Mesothelial cell of epicardium (in vitro differentiated cells): ENCODE results near the gene EPHA4. TPM values are rescaled to one million over a fixed set of nuclear protein-coding genes. Genes with fewer than 3 reads are reported as not detected.

ENCODE experiments used
- DNase-seq, 2 experiments: peaks; one replicate each; pipeline ENCODE4 v3.0.0; 2021; ENCODE audit warnings: low spot score in 2 of 2; ENCODE audit not compliant: unreplicated experiment in 2 of 2
- H3K27ac Mint-ChIP-seq: 2 replicates; pipeline ENCODE4 v1.8.0; 2021; ENCODE audit warnings: mixed read lengths
- H3K27me3 Mint-ChIP-seq: 2 replicates; pipeline ENCODE4 v1.8.0; 2021; ENCODE audit warnings: low read depth, mixed read lengths
- H3K36me3 Mint-ChIP-seq: 2 replicates; pipeline ENCODE4 v1.8.0; 2021; ENCODE audit warnings: mixed read lengths
- H3K4me1 Mint-ChIP-seq: 2 replicates; pipeline ENCODE4 v1.8.0; 2021; ENCODE audit warnings: mixed read lengths
- H3K4me3 Mint-ChIP-seq: 2 replicates; pipeline ENCODE4 v1.8.0; 2021; ENCODE audit warnings: mild to moderate bottlenecking, moderate library complexity, mixed read lengths
- H3K9me3 Mint-ChIP-seq: 2 replicates; pipeline ENCODE4 v1.8.0; 2021; ENCODE audit warnings: mixed read lengths
- total RNA-seq: library from RNA; stranded (reverse); gene quantifications from 3 replicates; pipeline ENCODE4 v1.2.1, GENCODE V29; 2021
- TF ChIP-seq, protein P1 (sequence below): fragments of 200-600 bp; sonication (generic); IDR thresholded peaks from one replicate; pipeline ENCODE4 v1.5.0; 2021; ENCODE audit warnings: antibody characterized with exemption; ENCODE audit not compliant: unreplicated experiment

Gene EPHA4
- total RNA-seq, 1 donor from 2014 or later, result 20.5 TPM

DNA sequence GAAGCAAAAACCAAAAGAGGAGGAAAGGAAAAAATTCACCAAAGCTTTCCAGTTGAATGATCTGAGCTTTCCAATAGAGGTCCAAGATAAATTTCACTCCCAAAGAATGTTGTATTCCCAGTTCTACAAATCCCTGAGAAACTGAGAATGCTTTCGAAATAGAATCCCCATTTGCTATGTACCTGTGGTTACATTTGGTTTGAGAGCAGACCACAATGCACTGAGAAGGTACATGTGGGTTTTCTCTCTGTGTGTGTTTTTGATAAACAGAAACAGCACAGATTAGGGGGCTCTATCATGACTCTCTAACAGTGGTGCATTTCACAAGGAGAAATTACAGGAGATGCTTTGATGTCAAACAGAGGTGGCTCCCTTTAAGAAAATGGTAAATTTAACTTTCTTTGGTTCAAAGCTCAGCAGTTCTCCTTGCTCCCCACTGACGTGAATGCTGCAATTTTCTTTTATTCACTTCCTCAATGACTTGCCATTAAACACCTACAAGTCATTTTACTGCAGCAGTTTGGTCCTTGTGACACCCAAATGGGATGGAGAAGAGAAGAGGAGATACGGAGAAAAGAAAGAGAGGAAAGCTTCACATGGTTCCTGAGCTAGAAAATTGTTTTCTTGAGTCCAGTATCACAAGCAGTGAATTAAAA lies 108.7 kb downstream of the EPHA4 start:
- no peak overlapping the region for H3K27ac Mint-ChIP-seq
- TF ChIP-seq, protein P1, sequence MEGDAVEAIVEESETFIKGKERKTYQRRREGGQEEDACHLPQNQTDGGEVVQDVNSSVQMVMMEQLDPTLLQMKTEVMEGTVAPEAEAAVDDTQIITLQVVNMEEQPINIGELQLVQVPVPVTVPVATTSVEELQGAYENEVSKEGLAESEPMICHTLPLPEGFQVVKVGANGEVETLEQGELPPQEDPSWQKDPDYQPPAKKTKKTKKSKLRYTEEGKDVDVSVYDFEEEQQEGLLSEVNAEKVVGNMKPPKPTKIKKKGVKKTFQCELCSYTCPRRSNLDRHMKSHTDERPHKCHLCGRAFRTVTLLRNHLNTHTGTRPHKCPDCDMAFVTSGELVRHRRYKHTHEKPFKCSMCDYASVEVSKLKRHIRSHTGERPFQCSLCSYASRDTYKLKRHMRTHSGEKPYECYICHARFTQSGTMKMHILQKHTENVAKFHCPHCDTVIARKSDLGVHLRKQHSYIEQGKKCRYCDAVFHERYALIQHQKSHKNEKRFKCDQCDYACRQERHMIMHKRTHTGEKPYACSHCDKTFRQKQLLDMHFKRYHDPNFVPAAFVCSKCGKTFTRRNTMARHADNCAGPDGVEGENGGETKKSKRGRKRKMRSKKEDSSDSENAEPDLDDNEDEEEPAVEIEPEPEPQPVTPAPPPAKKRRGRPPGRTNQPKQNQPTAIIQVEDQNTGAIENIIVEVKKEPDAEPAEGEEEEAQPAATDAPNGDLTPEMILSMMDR, result no peak
- no peak overlapping the region for H3K4me3 Mint-ChIP-seq
- H3K27me3 Mint-ChIP-seq, result peaks cover 9% of the 10 kb centered on the region
- no peaks in the 10 kb centered on the region for H3K9me3 Mint-ChIP-seq
- DNase-seq, result no peak
- no peaks in the 10 kb centered on the region for H3K36me3 Mint-ChIP-seq
- peaks cover 12% of the 10 kb centered on the region for H3K4me1 Mint-ChIP-seq

DNA sequence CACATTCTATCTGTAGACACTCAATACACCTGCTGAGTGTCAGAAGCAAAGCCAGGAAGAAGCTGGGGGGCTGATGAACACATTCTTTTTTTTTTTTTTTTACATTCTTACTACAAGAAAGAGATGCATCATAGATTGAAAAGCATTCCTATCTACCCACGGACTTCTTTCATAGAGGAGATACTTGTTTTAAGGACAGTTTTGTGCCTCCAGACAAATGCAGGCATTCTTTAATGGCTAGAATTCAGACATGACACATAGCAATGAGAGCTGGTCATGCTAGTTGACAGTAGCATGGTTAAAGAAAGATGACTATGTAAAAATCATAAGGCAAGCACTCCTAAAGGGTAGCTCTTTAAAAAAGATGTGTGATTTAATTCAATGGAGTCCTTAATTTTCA lies 110.2 kb downstream of the EPHA4 start:
- Mint-ChIP-seq H3K27me3 (peaks cover 9% of the 10 kb centered on the region), H3K4me3 (no peak overlapping the region), H3K36me3 (peaks cover under 1% of the 10 kb centered on the region), H3K9me3 (no peaks in the 10 kb centered on the region), H3K4me1 (peaks cover 5% of the 10 kb centered on the region), H3K27ac (no peak overlapping the region)
- no peak for DNase-seq
- TF ChIP-seq, protein P1, result no peak

DNA sequence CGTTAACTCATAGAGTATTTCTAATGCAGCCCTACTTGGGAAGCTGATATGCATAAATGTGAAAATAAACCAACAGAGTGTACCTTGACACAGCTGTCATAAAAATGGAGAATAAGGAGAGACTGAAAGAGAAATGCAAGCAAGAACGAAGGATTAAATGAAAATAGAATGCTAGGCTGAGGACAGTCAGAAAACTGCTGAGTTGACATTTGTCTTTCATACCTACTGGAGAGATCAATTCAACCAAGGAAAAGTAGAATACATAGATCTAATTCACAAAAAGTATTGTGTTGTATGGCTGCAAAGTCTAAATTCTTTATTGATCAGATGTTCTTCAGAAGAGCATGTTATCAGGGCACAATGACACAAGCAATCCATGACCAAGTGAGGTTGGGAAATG lies 112.0 kb downstream of the EPHA4 start:
- Mint-ChIP-seq H3K36me3 (peaks cover 5% of the 10 kb centered on the region), H3K9me3 (no peaks in the 10 kb centered on the region), H3K27ac (no peak overlapping the region), H3K4me1 (no peaks in the 10 kb centered on the region), H3K27me3 (peaks cover 9% of the 10 kb centered on the region), H3K4me3 (no peak overlapping the region)
- no peak for DNase-seq
- TF ChIP-seq, protein P1, result no peak

DNA sequence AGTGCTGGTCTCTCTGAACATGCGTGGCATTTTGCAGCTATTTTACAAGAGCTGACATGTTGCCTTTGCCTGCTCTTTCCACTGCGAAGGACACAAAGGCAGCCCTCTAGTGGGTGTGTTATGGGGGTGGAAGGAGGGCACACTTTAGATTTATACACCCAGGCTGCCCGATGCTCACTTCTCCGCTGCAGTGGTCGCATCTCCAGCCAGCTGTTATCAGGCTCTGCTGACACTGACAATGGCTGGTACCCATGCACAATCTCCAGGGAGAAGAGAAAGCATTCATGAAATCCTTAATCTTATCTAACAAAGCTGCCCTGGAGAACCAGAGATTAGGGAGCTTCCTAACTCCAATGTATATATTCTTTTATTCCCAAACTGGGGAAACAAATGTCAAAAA lies 113.5 kb downstream of the EPHA4 start:
- H3K9me3 Mint-ChIP-seq, result no peaks in the 10 kb centered on the region
- peaks cover 9% of the 10 kb centered on the region for H3K36me3 Mint-ChIP-seq
- no peak for DNase-seq
- TF ChIP-seq, protein P1, result no peak
- no peak overlapping the region for H3K27ac Mint-ChIP-seq
- H3K27me3 Mint-ChIP-seq, result peaks cover 4% of the 10 kb centered on the region
- no peak overlapping the region for H3K4me3 Mint-ChIP-seq
- H3K4me1 Mint-ChIP-seq, result no peaks in the 10 kb centered on the region

DNA sequence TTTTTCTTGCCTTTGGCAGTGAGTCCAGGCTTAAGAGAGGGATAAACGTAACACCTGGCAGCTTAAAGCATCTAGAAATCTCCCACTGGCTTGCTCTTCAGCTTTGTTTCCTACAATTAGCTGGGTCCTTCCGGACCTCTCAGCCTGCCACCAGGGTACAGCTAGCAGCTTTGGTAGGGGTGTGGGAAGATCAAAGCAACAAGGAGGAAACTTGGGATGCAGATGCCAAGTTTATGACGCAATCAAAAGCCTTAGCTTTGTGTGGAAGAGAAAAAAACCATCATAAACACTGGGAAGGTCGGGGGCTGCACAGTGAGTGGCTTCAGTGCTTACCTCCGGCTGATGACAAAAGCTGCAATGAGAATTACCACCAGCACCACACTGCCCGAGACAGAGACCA lies 116.9 kb downstream of the EPHA4 start:
- no peak overlapping the region for H3K27ac Mint-ChIP-seq

More for the DNA sequence above, 116.9 kb downstream of the EPHA4 start:
- TF ChIP-seq, protein P1, result no peak
- H3K27me3 Mint-ChIP-seq, result peaks cover 4% of the 10 kb centered on the region
- DNase-seq, result no peak
- H3K4me3 Mint-ChIP-seq, result no peak overlapping the region
- H3K36me3 Mint-ChIP-seq, result peaks cover 10% of the 10 kb centered on the region
- H3K4me1 Mint-ChIP-seq, result peaks cover 6% of the 10 kb centered on the region
- no peaks in the 10 kb centered on the region for H3K9me3 Mint-ChIP-seq
